Ovary (tissue), 3 donors: Measurements from ENCODE around the gene ST6GALNAC3.

ENCODE experiments used
- EP300 ChIP-seq: sonication (generic); formaldehyde crosslinking; IDR thresholded peaks from one replicate; pipeline ENCODE4 v1.6.1; 2017; ENCODE audit warnings: antibody characterized with exemption
- POLR2A ChIP-seq: fragments of 450-650 bp; IDR thresholded peaks from one replicate; pipeline ENCODE4 v1.6.1; 2017; ENCODE audit warnings: antibody characterized with exemption, mild to moderate bottlenecking, moderate library complexity
- TF ChIP-seq, protein P1 (sequence below), 3 donors: fragments of 450-650 bp in 2 of 3; fragments of 200-600 bp in 1 of 3; IDR thresholded peaks; one replicate each; pipeline versions ENCODE4 v1.5.1 to v1.8.0; 2016 to 2022; ENCODE audit warnings: antibody characterized with exemption in 3 of 3, mild to moderate bottlenecking in 1 of 3
- donor health status: DM: no; HTN: no; CAD: no.

DNA sequence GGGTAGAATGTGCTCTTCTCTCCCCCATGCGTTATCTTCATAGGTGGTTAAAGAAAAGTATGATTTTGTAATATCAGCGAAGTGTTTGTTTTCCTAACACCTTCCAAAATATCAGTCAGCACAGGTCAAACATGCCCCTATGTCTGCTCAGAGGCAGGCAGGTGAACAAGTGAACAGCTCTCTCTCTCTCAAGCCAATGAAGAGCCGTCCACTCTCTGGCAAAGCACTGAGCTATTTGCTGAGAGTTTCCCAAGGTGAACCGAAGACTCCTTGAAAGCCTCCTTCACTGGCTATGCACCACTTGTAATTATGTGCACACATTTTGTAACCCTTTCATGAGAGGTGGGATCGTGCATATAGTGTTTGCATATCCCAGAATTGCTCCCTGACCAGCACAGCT lies 47.7 kb downstream of the ST6GALNAC3 start:
- TF ChIP-seq POLR2A (no peak), EP300 (no peak)
- TF ChIP-seq, protein P1, sequence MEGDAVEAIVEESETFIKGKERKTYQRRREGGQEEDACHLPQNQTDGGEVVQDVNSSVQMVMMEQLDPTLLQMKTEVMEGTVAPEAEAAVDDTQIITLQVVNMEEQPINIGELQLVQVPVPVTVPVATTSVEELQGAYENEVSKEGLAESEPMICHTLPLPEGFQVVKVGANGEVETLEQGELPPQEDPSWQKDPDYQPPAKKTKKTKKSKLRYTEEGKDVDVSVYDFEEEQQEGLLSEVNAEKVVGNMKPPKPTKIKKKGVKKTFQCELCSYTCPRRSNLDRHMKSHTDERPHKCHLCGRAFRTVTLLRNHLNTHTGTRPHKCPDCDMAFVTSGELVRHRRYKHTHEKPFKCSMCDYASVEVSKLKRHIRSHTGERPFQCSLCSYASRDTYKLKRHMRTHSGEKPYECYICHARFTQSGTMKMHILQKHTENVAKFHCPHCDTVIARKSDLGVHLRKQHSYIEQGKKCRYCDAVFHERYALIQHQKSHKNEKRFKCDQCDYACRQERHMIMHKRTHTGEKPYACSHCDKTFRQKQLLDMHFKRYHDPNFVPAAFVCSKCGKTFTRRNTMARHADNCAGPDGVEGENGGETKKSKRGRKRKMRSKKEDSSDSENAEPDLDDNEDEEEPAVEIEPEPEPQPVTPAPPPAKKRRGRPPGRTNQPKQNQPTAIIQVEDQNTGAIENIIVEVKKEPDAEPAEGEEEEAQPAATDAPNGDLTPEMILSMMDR (IDR thresholded peaks at IDR 0.05), result no peak
